Smooth muscle cell of the pulmonary artery (primary cell): ENCODE data around the gene FLACC1. TPM values are rescaled to one million over a fixed set of nuclear protein-coding genes. Genes with fewer than 3 reads are reported as not detected.

ENCODE experiments used
- total RNA-seq: library from RNA; depleted of rRNA; stranded (reverse); fragments of >200 nt; gene quantifications from 2 replicates; pipeline ENCODE4 v1.2.3, GENCODE V29; 2014

Gene FLACC1, protein sequence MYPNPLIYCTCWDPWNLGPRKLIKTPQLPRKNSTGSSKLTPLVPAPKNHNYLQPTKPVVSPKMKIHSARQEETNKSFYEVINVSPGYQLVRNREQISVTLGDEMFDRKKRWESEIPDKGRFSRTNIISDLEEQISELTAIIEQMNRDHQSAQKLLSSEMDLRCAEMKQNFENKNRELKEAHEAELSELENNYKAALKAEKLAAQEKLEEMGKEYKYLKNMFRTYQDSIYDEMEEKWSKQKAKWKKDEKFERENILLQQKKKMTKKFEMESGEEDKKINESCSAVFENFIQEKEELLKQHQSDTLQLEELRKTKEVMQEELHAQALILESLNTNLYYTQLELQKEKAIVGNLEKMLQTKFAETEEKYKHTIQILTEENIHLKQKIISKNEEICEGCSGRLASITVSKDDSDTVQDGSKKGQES
- 1.3 and 2.5 TPM in 2 replicates for total RNA-seq

DNA sequence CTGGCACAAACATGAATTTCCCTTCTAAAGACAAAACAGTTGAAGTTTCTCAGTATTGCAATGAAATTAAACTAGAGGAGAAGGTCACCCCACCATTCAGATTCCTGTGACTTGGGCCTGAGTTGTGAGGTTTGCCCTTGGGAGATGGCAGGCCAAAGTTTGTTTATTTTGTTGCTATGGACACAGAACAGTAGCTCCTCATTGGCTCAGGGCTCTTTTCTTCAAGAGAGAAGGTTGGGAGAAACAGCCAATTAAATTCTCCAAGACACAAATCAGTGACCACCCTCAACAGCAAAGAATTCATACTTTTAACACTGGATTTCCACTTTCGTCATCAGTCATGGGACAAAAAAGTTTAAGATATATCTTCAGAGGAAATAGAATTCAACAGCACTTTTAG lies at the start of gene FLACC1:
Gene FLACC1 (minus strand): TSS at position 125 of the 400 bp plus-strand sequence. CDS start 5,941 bp downstream, outside the sequence.

DNA sequence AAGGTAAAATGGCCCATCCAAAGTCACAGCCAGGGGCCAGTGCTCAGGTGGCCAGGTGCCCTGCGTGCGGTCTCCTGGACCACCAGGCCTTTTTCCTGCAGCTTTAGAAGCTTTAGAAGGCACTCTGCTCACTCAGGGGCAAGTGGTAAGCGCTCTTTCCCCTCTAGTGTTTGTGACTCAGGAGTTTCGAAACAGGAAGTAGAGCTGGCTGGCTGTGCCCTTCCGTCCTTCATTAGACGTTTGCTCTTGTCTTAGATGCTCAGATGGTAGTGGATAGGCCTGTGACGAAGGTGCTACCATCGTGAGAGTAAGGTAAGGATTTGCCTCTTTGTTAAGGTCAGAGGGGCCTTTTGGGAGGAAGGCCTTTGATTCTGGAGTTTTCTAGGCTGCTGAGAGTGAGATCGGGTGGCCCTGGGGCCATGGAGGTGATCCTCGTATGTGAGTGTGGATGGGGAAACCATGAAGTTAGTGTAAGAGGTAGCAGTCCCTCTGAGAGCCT lies 96.8 kb downstream of the FLACC1 start, which contains the start of gene CASP8:
Gene CASP8 (plus strand): TSS at position 235 of the 499 bp plus-strand sequence. CDS start 5,951 bp downstream, outside the sequence.

Other genes with a start within 250 kb of the FLACC1 start
- 76.5 and 88.1 TPM in 2 replicates for gene CFLAR, start 241.2 kb downstream of the FLACC1 start, total RNA-seq
- gene CASP10, start 174.2 kb downstream of the FLACC1 start, total RNA-seq = 5.3 and 6.8 TPM in 2 replicates
- 12.3 and 22.2 TPM in 2 replicates for gene CASP8, start 96.8 kb downstream of the FLACC1 start, total RNA-seq
- 74.8 and 86.6 TPM in 2 replicates for gene TRAK2, start 94.1 kb upstream of the FLACC1 start, total RNA-seq
- gene STRADB, start 94.4 kb upstream of the FLACC1 start, total RNA-seq = 37.7 and 39.4 TPM in 2 replicates